ENCODE measurements around the gene DIS3L.

- TF ChIP-seq CTCF (IDR thresholded peaks at IDR 0.05; ENCODE audit: extremely low read depth in 1 of 2, insufficient read depth in 1 of 2, low read depth in 1 of 2, low read length in 2 of 2) (peak; percentile 24 to 35), EZH2 (IDR thresholded peaks at IDR 0.05; ENCODE audit: borderline replicate concordance, low read depth, low read length, severe bottlenecking) (no peak), MAX (IDR thresholded peaks at IDR 0.05; ENCODE audit: insufficient read depth, insufficient read length) (no peak), JUN (IDR thresholded peaks at IDR 0.05; ENCODE audit: borderline replicate concordance, insufficient read depth, insufficient read length, low read depth) (no peak)
Measured at GRCh38 chr15:66287461-66288057, 5.8 kb upstream of the DIS3L start.
